Cardiac fibroblast (primary cell): Measurements from ENCODE around the gene SYNGAP1.
"Not testable (repeated sequence)": the region's sequence is repeated elsewhere in the genome, so short reads cannot be mapped to it uniquely, and the experiment has no call there.

Source experiments
- DNase-seq, 2 donors: peaks; one replicate each; pipeline versions ENCODE4 v3.0.0 to v3.0.0-alpha.2; 2010; ENCODE audit warnings: low read depth in 2 of 2
- H3K4me3 ChIP-seq, 2 donors: replicated peaks in 1 of 2; 1 replicate in 1 of 2; 2 replicates in 1 of 2; pipeline ENCODE4 v1.5.1; 2011; ENCODE audit warnings: low read depth in 2 of 2, low read length in 2 of 2, mild to moderate bottlenecking in 2 of 2, moderate library complexity in 1 of 2
- CTCF ChIP-seq: IDR thresholded peaks from one replicate; pipeline ENCODE4 v1.5.1; 2011; ENCODE audit warnings: low read depth, mild to moderate bottlenecking, low read length, inconsistent platforms

The SYNGAP1 gene

GRCh38 chr6:33419580-33420490, at the start of gene SYNGAP1:
Gene SYNGAP1 (plus strand): TSS chr6:33420065. CDS start chr6:33420265, 200 bp downstream.
- no peak for TF ChIP-seq CTCF
- DNase-seq = peak; percentile 33 to 82
- H3K4me3 ChIP-seq = peak within 1 kb of the TSS; percentile 42 to 44

- DNase-seq, H3K4me3 ChIP-seq: not testable (repeated sequence)
Measured at GRCh38 chr6:33371901-33372300, 48.0 kb upstream of the SYNGAP1 start.

GRCh38 chr6:33372526-33373123, 47.2 kb upstream of the SYNGAP1 start:
- DNase-seq = no peak
- no peak overlapping the region for H3K4me3 ChIP-seq
- no peak for TF ChIP-seq CTCF

- H3K4me3 ChIP-seq = no peak overlapping the region
- TF ChIP-seq CTCF = no peak
- DNase-seq = peak in 1 of 2 donors; percentile 46
Measured at GRCh38 chr6:33373960-33374910, 45.6 kb upstream of the SYNGAP1 start.

GRCh38 chr6:33375143-33375671, 44.7 kb upstream of the SYNGAP1 start:
- no peak for TF ChIP-seq CTCF
- DNase-seq = peak; percentile 95 to 97
- no peak overlapping the region for H3K4me3 ChIP-seq

- no peak overlapping the region for H3K4me3 ChIP-seq
- peak; percentile 22 to 73 for DNase-seq
- TF ChIP-seq CTCF = no peak
Measured at GRCh38 chr6:33377171-33377570, 42.7 kb upstream of the SYNGAP1 start.

GRCh38 chr6:33379184-33379583, 40.7 kb upstream of the SYNGAP1 start:
- H3K4me3 ChIP-seq, DNase-seq: not testable (repeated sequence)
